ENCODE measurements around the gene LPA.

LPA gene

GRCh38 chr6:160509610-160510009, 154.5 kb downstream of the LPA start:
- no peak for DNase-seq

DNA sequence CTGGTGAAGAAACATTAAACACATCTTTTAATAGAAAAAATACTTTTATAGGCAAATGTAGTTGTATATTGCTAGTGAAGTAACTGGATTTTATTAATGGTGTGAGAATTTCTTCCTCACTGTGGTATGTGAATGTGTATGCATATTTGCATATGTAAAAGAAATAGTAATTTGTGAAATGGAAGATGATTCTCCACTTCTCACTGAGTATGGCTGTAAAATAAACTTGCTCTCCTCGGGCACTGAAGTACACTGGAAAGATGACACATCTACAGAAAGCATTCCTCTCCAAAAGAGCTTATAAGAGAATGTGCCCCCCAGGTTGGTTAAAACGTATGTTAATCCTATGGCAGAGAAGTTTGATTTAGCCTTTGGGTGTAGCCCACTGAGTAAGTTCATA, 155.5 kb downstream of the LPA start:
- no peak for DNase-seq

DNA sequence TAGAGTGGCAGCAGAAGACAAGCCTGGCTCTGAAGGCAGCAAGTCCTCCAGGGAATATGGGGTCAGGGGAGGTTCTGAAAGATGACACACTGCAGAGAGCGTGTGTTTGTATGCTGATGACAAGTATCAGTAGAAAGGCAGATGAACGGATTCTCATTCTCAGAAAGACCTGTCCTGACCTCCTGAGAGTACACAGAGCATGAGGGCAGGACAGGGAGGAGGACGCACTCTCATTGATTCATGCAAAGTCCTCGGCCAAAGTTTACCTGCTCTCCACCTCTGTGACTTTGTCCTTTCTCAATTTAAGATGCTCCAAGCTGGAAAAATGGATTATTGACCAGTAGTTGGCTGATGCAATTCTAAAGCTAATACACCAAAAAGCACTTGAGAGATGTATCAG, 156.7 kb downstream of the LPA start:
- no peak for DNase-seq

DNA sequence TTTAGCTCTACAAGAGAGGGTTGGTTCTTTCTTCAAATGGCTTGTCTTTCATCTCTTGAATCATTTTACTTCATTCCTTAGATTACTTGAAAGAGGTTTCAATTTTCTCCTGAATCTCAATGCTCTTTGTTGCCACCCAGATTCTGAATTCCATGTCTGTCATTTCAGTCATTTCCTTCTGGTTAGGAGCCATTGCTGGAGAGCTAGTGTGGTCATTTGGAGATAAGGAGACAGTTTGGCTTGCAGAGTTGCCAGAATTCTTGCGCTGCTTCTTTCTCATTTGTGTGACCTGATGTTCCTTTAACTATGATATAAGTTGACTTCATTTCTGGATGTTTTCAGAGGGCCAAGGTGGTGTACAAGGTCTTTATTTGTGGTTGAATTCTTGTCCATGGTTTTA, 158.1 kb downstream of the LPA start:
- no peak for DNase-seq

DNA sequence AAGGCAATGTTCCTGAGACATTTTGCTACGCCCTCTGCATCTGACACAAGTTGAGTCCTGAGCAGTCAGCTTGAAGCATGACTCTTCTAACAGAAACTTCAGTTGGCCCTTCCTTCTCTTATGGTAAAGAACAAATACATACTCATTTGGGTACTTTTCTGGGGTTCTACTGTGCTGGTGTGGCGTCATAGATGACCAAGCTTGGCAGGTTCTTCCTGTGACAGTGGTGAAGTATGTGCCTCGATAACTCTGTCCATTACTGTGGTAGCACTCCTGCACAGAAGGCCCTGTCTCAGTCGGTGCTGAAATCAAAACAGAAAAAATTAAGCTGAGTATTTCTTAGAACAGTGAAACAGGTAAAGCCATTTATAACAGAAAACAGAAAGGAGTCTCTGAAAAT, 163.4 kb downstream of the LPA start:
- no peak for DNase-seq

DNA sequence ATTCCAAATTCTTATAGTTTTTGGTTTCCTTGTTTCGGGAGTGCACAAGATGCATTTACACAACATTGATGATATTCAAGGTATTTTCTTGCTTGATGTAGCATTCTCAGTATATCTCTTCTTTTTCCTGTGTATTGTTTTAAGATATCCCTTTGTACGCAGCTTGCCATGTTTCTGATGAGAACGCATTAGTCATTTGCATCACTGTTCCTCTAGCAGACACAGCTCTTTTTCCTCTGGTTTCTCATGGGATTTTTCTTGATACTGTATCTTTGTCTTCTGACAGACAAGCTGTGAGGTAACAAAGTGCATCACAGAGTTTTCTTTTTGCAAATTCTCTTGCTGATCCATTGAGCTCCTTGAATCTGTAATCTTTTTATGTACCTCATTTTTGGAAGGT, 169.5 kb downstream of the LPA start:
- DNase-seq, result no peak

GRCh38 chr6:160489091-160489490, 175.0 kb downstream of the LPA start:
- no peak for DNase-seq

GRCh38 chr6:160487116-160487515, 177.0 kb downstream of the LPA start:
- DNase-seq, result no peak
